Measurements from ENCODE around the gene TOMM40.
"Not testable (repeated sequence)": the region's sequence is repeated elsewhere in the genome, so short reads cannot be mapped to it uniquely, and the experiment has no call there.

The TOMM40 gene

DNA sequence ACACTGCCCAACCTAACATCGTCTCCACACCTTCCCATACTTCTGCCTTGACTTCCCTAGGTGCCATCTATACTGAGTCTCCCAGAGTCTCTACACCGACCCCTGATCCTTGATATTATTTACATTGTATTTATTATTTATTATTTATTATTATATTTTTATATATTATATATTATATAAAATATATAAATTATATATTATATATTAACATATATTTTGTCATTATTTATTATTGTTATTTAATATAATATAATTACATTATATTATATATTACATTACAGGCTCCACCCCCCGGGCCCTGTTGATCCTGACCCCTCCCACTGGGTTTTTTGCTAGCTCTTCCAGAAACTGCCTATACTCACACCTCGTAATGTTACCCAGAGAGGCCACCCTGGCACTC lies 18.4 kb upstream of the TOMM40 start:
- no peak for DNase-seq (ENCODE audit: low spot score)

DNA sequence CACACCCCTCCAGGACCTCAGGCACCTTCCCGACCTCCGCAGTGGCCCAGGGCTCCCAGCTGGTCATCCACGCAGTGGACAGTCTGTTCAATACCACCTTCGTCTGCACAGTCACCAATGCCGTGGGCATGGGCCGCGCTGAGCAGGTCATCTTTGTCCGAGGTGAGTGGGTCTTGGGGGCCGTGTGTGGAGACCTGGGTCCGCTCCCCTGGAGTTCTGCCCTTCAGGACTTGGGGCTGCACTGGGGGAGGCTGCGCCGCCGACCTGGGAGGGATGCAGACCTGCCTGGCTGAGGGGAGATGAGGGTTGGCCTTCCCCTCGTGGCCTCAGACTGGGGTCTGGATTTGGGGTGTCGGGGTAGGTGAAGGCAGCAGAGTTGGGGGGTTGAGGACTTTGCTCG lies 16.7 kb upstream of the TOMM40 start:
- DNase-seq (ENCODE audit: low spot score), result no peak

DNA sequence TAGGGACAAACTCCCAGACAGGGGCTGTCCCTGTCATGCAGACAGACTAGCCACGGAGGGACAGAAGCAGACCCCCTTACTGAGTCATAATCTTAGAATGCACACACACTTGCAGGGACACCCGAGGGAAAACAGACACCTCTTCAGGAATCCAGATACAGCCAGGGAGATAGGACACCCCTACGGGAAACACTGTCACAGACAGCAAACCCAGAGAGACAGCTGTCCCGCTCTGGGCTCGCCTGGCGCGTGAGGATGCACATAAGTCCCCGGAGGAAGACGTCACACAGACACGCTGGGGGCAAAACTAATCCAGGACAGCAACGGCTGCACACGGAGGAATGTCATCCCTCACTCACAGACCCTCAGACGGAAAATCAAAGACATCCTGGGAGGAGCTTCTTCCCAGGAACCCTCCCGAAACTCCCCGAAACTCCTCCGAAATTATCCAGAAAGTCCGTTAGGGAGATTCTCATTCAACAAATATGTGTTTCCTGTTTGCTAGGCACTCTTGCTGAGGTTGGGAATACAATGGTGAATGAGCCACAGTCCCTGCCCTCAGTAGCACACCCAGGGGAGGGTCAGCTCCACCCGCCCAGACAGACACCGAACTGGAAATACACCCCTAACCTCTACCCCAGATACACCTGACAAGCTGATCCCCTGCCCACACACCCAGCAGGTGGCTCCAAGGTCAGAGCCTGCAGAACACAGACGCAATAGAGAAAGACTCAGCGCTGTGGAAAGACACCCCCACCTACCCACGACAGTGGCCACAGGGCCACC lies 15.2 kb upstream of the TOMM40 start:
- DNase-seq (ENCODE audit: low spot score), result no peak

DNA sequence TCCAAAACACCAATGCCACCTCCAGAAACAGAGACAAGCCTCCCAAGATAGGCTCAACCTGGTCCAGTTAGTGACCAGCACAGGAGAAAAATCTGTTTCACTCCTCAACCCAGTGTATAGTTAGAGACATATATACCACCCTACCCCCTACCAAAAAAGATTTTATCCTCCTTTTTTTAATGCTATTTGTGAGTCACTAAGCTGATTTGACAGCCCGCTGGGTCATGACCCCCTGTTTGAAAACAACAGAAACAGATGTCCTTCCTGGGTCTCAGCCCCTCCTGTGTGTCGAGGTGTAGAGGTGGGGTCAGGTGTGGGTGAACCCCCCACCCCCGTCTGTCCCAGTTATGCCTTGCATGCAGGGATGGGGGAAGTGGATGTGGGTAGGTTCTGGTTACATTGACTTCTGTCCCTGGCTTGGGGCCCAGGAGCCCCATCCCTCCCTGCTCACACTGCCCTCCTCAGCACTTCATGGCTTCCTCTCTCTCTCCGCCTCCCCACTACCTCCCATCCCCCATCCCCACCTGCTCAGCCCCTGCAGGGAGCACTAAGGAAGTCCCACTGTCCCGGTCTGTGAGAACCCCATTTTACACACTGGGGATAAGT lies 14.0 kb upstream of the TOMM40 start:
- DNase-seq (ENCODE audit: low spot score), result no peak

DNA sequence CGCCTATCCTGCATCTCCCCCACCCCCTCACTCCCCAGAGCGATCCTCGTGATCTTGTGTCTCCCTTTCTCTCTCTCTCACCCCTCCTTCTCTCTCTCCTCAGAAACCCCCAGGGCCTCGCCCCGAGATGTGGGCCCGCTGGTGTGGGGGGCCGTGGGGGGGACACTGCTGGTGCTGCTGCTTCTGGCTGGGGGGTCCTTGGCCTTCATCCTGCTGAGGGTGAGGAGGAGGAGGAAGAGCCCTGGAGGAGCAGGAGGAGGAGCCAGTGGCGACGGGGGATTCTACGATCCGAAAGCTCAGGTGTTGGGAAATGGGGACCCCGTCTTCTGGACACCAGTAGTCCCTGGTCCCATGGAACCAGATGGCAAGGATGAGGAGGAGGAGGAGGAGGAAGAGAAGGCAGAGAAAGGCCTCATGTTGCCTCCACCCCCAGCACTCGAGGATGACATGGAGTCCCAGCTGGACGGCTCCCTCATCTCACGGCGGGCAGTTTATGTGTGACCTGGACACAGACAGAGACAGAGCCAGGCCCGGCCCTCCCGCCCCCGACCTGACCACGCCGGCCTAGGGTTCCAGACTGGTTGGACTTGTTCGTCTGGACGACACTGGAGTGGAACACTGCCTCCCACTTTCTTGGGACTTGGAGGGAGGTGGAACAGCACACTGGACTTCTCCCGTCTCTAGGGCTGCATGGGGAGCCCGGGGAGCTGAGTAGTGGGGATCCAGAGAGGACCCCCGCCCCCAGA lies 12.8 kb upstream of the TOMM40 start:
- no peak for DNase-seq (ENCODE audit: low spot score)

DNA sequence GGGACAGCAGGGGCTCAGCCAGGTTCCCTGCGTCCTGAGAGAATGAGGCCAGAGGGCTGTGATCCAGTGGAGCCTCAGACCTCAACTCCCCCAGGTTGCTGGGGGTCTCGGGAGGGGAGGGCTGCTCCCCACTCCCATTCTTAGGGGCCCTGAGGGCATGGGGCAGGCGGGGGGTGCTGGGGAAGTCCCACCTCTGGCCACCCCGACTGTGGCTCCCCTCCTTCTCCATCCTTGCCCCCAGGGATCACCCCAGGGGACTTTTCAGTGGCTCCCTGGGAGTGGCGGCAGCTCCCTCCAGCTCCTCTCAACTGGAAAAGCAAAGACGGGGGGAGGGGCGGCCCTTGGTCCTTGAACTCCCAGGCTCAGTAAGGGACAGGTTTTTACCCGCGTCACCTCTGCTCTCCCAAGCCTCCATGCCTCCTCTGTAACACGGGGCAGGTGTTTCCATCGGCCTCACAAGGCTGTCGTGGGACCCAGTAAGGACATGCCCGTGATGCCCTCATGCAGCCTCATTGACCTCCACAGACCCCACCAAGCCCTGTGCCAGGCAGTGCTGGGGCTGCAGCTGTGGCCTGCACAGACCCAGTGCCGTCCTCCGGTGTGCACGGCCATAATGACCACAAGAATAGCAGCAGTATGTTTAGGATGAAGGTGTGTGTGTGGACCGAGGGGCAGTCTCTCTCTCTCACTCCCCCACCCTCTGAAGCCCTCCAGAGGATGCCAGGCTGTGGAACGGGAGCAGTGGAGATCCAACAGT lies 11.6 kb upstream of the TOMM40 start:
- no peak for DNase-seq (ENCODE audit: low spot score)

DNA sequence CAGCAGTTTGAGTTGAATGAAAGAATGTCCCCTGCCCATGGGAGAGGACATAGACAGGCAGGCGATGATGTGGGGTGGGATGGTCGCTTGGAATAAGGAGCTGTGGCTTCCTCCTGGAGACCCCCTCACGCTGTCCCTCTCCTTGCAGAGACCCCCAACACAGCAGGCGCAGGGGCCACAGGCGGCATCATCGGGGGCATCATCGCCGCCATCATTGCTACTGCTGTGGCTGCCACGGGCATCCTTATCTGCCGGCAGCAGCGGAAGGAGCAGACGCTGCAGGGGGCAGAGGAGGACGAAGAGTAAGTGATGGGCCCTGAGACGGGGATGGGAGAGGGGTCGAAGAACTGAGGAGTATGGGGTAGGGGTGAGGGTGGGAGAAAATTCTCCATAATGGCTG lies 9.0 kb upstream of the TOMM40 start:
- DNase-seq (ENCODE audit: low spot score), result no peak

DNA sequence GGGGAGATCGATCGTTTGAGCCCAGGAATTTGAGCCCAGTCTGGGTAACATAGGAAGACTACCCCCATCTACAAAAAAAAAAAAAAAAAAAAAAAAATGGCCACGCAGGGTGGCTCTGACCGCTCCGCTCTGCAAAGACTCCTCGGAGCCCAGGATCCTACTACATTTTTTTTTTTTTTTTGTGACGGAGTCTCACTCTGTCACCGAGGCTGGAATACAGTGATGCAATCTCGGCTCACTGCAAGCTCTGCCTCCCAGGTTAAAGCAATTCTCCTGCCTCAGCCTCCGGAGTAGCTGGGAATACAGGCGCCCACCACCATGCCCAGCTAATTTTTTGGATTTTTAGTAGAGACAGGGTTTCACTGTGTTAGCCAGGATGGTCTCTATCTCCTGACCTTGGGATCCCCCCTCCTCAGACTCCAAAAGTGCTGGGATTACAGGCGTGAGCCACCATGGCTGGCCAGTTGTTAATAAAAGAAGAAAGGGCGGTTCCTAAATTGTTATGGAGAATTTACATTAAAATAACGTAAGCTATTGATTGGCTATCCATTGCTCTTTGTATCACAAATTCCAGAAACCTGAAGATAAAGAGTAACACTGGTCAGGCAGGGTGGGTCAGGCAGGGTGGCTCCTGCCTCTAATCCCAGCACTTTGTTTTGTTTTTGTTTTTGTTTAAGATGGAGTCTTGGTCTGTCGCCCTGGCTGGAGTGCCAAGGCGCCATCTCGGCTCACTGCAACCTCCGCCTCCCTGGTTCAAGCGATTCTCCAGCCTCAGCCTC lies 8.2 kb upstream of the TOMM40 start:
- DNase-seq (ENCODE audit: low spot score), result not testable (repeated sequence)

DNA sequence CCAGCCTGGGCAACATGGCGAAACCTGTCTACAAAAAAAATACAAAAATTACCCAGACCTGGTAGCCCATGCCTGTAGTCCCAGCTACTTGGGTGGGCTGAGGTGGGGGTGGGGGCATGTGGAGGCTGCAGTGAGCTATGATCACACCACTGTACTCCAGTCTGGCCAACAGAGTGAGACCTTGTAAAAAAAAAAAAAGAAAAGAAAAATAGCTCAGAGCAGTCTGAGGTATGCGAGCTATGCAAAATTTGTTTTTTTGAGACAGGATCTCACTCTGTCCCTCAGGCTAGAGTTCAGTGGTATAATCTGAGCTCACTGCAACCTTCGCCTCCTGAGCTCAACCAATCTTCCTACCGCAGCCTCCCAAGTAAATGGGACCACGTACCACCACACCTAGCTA lies 7.1 kb upstream of the TOMM40 start:
- no peak for DNase-seq (ENCODE audit: low spot score)

DNA sequence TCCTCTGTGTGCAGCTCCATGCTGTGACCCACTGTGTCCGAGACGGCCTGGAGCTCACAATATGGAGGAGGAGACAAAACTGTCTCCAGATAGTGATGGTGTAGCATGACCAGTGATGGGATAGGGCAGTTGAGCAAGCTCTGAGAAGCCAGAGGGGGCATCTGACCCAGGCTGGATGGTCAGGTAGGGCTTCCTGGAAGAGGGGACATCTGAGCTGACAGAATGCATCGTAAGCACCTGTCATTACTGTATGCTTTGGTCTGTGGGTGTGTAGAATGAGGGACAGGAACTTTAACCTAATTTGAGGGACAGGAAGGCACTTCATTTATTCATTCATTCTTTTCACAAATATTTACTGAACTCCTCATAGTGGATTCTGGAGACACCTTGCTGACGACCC lies 6.5 kb upstream of the TOMM40 start:
- DNase-seq (ENCODE audit: low spot score), result no peak

DNA sequence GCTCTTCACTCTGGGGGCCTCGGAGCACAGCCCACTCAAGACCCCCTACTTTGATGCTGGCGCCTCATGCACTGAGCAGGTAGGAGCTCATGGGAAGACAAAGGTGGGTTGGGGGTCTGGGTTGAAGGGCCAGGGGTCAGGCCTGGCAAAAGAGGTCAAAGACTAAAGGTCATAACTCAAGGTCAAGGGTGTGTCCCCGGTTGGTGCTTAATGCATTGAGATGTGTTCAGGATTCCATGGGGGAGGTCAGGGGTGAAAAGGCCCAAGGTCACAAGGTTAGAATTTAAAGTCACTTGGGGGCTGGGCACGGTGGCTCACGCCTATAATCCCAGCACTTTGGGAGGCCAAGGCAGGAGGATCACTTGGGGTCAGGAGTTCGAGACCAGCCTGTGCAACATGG lies 4.9 kb upstream of the TOMM40 start:
- DNase-seq (ENCODE audit: low spot score), result no peak

DNA sequence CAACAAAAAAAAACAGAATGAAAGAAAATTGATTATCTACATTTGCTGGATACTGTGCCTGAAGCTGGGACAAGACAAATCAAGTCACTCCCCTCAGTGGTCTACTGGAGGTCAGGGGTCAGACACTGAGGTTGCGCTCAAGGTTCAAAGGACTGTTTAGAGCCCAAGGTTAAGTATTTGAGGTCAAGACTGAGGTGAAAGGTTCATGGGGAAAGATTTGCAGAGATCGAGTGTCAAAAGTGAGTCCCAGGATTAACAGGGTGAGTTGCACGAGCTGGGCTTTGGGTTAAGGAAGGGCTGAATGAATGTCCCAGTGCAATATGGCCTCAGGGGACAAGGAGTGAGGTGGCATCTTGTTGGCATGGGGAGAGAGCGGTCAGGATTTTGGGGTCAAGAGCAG lies 3.4 kb upstream of the TOMM40 start:
- DNase-seq (ENCODE audit: low spot score), result no peak

DNA sequence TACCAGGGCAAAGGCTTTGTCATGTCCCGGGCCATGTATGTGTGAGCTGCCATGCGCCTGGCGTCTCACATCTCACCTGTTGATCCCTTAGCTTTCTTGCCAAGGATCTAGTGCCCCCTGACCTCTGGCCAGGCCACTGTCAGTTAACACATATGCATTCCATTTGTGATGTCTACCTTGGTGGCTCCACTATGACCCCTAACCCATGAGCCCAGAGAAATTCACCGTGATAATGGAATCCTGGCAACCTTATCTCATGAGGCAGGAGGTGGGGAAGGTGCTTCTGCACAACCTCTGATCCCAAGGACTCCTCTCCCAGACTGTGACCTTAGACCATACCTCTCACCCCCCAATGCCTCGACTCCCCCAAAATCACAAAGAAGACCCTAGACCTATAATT lies 2.7 kb upstream of the TOMM40 start:
- DNase-seq (ENCODE audit: low spot score), result not testable (repeated sequence)

DNA sequence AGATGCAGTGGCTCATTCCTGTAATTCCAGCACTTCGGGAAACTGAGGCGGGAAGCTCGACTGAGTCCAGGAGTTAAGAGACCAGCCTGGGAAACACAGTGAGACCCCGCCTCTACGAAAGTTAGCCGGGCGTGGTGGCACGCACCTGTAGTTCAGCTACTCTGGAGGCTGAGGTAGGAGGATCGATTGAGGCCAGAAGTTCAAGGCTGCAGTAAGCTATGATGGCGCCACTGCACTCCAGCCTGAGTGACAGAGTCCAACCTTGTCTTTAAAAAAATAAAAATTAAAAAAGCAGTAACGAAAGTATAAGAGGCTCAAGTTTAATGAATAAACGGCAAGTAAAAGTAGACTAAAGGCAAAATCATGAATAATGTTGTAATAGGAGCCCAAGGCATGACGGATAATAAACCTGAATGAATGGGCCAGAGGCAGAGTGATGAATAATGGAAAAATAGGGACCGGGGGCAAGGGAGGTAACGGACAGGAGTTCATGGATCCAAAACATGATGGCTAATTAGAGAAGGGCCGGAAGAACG lies 1.2 kb upstream of the TOMM40 start:
- DNase-seq (ENCODE audit: low spot score), result no peak

DNA sequence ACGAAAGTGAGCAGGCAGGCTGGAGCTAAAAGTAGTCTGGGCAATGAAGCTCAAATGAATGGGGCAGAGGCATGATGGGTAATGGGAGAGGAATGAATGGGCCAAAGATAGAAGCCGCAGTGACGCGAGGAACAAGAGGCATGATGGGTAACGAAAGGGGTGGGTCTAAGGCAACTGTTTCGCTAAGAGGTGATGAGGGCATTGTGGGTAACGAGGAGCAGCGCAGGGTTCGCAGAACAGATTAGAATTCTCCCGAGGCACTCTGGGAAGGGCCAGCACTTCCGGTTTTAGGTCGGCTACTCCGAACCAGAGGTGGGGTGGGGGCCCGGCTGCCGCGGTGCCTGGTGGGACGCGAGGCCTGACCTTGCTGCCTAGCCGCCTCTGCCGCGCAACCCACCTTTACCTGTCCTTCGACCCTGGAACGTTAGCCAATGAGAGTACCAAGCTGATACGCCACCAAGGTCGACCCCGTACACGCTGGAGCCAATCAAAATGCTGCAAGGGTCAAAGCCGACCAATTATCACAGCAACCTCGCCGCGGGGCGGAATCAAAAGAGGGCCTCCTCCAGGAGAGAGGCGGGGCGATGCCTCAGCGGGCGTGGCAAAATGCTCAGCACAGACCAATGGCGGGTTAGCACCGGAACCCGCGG lies 563 bp upstream of the TOMM40 start:
- peak; percentile 100 for DNase-seq (ENCODE audit: low spot score)

DNA sequence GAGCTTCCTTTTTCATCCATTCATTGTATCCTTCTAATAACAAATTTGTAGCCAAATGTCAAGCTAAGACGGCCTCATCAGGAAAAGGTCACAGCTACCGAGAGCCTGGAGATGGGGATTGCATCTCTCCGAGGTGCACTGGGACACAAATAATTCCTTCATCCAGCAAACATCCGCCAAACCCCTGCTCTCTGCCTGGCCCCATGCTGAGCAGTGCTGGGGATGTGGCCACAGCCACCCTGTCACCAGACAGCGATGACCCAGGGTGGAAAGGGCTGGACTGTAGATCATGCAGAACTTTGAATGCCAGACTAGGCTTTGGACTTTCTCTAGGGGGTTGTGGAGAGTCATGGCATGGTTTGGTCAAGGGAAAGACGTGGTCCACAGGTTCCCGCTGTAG lies 1.9 kb downstream of the TOMM40 start:
- no peak for DNase-seq (ENCODE audit: low spot score)

DNA sequence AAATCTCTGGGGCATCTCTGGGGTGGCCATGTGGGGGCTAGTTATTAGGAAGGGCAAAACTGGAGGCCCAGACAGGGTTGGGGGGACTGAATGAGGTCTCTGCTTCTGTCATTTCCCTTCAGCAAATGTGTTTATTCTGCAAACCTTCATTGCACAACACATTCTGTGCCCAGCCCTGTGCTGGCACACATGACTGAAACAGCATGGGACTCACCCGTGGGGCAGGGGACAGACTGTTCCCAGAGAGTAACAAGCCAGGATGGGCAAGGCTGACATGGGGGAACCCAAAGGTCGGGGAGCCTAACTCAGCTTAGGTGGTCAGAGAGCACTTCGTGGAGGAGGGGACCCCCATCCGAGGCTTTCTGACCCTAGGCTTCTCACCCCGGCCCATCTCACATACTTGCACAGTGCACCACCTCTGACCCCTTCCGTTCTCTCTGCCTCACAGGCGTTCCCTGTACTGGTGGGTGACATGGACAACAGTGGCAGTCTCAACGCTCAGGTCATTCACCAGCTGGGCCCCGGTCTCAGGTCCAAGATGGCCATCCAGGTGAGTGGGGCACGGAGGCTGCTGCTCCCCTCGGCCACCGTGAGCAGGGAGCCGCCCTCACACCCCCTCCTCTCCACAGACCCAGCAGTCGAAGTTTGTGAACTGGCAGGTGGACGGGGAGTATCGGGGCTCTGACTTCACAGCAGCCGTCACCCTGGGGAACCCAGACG lies 2.4 kb downstream of the TOMM40 start:
- DNase-seq (ENCODE audit: low spot score), result no peak

DNA sequence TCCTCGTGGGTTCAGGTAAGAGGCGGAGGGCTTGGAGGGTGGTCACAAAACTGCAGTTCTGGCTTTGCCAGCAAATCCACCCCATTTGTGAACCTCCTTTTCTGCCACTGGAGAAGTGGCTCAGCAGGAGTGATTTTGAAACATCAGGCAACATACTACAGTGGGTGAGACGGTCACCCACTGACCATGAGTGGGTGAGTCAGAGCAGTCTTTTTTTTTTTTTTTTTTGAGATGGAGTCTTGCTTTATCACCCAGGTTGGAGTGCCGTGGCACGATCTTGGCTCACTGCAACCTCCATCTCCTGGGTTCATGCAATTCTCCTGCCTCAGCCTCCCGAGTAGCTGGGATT lies 3.0 kb downstream of the TOMM40 start:
- no peak for DNase-seq (ENCODE audit: low spot score)

DNA sequence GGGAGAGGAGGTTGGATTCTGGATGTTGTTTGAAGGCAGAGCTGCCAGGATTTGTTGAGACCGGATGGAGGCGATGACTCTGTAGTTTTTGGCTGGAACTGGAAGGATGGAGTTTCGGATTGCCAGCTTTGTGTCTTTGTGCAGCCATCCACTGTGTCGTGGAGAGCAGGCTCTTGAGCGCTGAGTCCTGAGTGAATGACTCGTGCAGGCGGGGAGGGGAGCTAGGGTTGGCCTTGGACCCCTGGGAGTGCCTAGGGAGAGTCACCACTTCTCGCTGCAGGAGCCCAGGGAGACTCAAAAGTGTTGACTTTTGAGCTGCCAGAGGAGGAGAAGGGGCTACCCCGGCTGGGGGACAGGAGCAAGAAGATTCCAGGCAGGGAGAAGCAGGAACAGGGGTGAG lies 3.9 kb downstream of the TOMM40 start:
- DNase-seq (ENCODE audit: low spot score), result no peak

DNA sequence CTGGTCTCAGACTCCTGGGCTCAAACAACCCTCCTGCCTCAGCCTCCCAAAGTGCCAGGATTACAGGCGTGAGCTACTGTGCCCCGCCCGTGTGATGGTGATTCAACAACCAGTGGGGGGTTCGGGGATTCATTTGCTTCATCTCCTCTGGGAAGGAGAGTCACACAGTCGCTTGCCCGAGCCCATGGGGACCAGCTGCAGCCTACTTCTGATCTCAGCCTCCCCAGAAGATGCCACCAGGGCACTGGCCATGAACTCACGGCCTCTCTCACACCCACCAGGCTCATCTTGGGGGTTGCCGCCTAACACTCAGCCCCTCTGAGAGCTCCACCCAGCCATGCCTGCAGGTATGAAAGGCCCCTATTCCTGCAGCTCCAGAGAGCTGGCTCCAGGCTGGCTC lies 6.8 kb downstream of the TOMM40 start:
- no peak for DNase-seq (ENCODE audit: low spot score)
